Erythroblast (primary cell): ENCODE measurements around the gene SLC29A1.

ENCODE experiments used
- DNase-seq, 2 experiments: peaks; one replicate each; lab custom pipeline; 2025; lab: John Stamatoyannopoulos, UW
- GATA1 ChIP-seq: IDR thresholded peaks from 2 replicates; pipeline ENCODE4 v1.6.1; 2011; ENCODE audit warnings: low read depth, mild to moderate bottlenecking, control low read depth, low read length, moderate library complexity
- POLR2A ChIP-seq: IDR thresholded peaks from 2 replicates; pipeline ENCODE4 v1.6.1; 2011; ENCODE audit warnings: mild to moderate bottlenecking, low read length

SLC29A1 gene

GRCh38 chr6:44221961-44222335 lies 1.4 kb upstream of the SLC29A1 start:
- no peak for TF ChIP-seq GATA1
- TF ChIP-seq POLR2A, result no peak
- DNase-seq, result no peak

GRCh38 chr6:44222486-44223318 lies 693 bp upstream of the SLC29A1 start:
- DNase-seq, result peak in 1 of 2 experiments; percentile 55
- TF ChIP-seq GATA1 (no peak), POLR2A (no peak)

DNA sequence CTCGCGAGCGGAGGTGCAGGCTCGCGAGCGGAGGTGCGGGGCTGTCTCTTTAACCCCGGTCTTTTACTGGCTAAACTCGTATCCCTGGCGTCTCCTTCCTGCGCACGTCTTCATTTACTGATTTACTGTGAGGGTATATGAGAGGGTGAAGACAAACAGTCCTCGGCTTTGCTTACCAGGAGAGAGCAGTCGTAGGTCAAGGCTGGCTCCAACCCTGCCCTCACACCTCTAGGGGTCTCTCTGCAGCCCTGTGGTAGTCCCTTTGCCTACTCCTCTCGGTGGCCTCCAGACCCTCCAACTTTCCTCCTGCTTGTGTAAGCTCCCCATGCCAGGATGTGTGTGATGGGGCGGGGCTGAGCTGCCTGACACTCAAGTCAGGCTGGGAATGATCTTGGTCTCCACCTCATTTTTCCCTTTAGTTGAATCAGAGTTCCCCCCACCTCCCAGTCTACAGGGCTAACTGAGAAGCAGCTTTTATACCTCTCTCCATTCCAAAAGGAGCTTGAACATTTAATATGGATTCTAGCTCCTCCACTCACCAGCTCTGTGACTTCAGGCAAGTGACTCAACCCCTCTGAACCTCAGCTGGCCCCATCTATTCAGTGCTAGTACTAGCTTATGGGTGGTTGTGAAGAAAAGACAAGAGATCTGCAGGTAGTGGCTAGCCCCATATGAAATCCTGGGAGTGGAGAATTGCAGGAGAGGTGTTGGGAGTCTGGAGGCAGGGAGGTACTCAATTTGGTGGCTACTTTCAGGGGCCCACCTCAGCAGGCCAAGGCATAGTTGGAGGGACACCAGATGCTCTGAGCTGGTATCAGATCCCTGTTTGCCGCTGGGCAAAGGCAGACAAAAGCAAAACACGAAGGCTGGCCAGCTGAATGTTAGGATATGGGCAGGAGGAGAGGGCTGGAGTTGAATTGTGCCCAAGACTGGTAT lies 902 bp downstream of the SLC29A1 start:
- DNase-seq, result peak; percentile 65 to 72
- TF ChIP-seq GATA1 (no peak), POLR2A (no peak)

- DNase-seq, result no peak
- no peak for TF ChIP-seq POLR2A
- TF ChIP-seq GATA1, result no peak
Observed at GRCh38 chr6:44224965-44225305, 1.5 kb downstream of the SLC29A1 start.

DNA sequence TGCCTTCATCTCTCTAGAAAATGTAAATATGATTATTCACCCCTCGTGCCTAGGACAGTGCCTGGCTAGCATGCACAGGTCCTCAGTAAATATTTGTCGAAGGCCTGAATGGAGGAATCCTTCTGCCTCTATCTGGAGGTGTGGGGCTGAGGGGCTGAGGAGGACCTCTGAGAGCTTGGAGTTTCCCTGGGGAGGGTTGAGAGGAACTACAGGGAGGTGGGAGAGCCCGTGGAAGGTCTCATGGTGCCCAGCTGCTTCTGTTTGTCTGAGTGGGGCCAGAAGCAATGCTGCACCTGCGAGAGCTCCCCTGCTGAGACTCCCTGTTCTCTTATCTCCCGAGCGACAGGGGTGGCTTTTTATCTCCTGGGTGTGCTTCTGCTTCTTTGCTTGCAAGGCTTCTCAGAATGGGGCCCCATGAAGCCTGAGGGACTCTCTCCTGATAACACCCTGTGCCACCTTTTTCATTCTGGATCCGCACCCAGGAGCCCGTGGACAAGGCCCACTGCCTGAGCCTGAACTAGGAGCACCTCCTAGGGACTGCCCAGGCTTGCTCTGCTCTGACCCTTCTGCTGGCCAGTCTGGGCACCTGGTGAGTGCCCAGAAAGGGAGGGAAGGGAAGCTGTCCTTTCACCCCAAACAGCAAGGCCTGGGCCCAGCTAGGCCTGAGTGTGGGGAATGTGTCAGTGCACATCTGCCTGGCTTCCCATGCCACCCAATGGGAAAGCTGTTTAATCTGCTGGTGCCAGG lies 2.4 kb downstream of the SLC29A1 start:
- TF ChIP-seq POLR2A (peak; percentile 75), GATA1 (peak; percentile 91)
- peak; percentile 91 to 97 for DNase-seq

DNA sequence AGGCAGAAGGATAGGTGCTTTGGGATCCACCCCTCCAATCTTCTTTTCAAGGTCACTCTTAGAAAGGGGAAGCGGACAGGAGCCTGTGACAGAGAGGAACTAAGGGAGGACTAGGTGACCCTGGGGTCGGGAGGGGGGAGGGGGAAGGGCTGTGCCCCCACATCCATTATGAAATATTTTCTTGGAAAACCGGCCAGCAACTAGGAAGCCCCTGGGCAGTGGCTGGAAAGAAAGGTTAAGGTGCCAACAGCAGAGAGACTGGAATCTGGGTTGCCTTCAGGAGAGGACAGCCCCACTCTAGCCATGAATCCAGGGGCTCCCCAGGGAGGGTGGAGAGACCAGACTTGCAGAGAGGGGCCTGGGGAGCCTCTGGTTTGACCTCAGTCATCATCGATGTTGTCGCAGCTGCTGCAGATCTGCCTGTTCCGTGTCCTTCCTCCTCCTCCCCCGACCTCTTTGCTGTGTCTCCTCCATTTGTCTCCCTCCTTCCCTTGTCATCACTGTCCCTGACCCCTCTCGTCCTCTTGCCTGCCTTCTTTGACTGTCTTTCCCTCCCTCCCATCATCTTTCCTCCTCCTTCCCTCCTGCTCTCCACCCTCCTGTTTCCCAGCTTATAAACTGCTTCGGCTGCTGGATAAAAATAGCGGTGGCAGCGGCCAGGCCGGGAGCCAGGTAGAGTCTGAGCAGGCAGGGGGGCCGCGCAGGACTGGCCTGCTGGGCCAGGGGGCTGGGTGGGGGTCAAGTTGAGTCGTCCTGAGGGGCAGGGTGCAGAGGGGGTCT lies 3.2 kb downstream of the SLC29A1 start:
- no peak for TF ChIP-seq POLR2A
- TF ChIP-seq GATA1, result no peak
- peak; percentile 44 to 47 for DNase-seq

- TF ChIP-seq GATA1 (no peak), POLR2A (no peak)
- peak; percentile 76 to 81 for DNase-seq
Observed at GRCh38 chr6:44227148-44227793, 3.9 kb downstream of the SLC29A1 start.

DNA sequence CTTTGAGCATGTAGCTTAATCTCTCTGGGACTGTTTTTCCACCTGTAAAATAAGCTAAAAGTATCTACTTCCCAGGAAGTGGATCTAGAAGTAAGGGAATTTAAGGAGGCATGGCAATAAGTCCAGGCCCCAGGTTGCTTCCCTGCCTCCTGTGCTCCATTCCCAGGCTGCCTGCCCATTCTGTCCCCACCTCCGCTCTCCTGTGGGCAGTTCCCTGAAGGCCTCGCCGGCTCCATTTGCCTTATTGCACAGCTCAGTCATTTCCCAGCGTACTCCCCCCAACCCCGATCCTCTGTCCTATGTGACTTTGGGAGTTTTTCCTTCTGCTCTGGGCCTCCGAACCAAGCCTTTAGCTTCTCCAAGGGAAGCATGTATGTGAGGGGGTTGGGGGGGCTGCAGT lies 4.6 kb downstream of the SLC29A1 start:
- no peak for DNase-seq
- no peak for TF ChIP-seq GATA1
- TF ChIP-seq POLR2A, result no peak

DNA sequence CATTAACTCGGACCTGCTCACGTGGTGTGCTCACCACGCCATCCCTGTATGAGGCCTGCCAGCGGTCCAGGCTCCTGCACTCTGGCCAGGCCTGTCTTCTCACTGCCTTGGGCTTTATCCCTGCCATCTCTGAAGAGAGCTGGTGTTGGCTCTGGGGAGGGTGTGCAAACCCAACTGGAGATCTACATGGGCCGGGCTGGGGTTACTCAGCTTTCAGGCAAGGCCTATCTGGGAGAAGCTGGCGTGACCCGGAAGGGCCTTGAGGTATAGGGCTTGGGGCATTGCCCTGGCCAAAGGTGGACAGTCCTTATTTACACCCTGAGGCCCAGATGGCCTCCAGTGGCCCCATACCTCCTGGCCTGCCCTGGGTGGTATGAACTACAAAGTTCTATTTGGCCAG lies 5.0 kb downstream of the SLC29A1 start:
- no peak for DNase-seq
- TF ChIP-seq POLR2A (no peak), GATA1 (no peak)

- DNase-seq, result no peak
- TF ChIP-seq GATA1, result no peak
- TF ChIP-seq POLR2A, result no peak
Observed at GRCh38 chr6:44228836-44229235, 5.4 kb downstream of the SLC29A1 start.

DNA sequence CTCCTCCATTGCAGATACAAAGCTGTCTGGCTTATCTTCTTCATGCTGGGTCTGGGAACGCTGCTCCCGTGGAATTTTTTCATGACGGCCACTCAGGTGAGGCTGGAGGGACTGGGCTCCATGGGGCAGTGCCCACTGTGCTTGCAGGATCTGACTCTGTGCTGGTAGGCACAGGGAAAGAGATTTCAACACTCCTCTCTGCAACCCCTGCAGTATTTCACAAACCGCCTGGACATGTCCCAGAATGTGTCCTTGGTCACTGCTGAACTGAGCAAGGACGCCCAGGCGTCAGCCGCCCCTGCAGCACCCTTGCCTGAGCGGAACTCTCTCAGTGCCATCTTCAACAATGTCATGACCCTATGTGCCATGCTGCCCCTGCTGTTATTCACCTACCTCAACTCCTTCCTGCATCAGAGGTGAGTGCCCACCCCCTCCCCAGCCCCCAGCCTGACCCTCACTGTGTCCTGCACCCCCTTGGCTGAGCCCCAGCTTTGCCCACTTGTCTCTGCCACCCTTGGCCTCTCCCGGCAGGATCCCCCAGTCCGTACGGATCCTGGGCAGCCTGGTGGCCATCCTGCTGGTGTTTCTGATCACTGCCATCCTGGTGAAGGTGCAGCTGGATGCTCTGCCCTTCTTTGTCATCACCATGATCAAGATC lies 6.1 kb downstream of the SLC29A1 start:
- TF ChIP-seq POLR2A (no peak), GATA1 (no peak)
- DNase-seq, result no peak
